ENCODE measurements around the gene VASN. TPM values are rescaled to one million over a fixed set of nuclear protein-coding genes. Genes with fewer than 3 reads are reported as not detected.

VASN gene
- total RNA-seq, 1 experiment from 2014 or later = 4.6 TPM

- peaks cover 2% of the 10 kb centered on the region for H3K36me3 ChIP-seq (replicated peaks; ENCODE audit: control insufficient read depth, insufficient read depth, low read length)
- no peaks in the 10 kb centered on the region for H3K27me3 ChIP-seq (ENCODE audit: control insufficient read depth, insufficient read depth, low read length)
- peak overlapping the region; percentile 20; the same call in 1 of the 2 replicates for H3K4me3 ChIP-seq (ENCODE audit: insufficient read depth, low read depth, low read length)
- peak; percentile 99 for DNase-seq
Measured at GRCh38 chr16:4402439-4403132, 30.9 kb downstream of the VASN start.

DNA sequence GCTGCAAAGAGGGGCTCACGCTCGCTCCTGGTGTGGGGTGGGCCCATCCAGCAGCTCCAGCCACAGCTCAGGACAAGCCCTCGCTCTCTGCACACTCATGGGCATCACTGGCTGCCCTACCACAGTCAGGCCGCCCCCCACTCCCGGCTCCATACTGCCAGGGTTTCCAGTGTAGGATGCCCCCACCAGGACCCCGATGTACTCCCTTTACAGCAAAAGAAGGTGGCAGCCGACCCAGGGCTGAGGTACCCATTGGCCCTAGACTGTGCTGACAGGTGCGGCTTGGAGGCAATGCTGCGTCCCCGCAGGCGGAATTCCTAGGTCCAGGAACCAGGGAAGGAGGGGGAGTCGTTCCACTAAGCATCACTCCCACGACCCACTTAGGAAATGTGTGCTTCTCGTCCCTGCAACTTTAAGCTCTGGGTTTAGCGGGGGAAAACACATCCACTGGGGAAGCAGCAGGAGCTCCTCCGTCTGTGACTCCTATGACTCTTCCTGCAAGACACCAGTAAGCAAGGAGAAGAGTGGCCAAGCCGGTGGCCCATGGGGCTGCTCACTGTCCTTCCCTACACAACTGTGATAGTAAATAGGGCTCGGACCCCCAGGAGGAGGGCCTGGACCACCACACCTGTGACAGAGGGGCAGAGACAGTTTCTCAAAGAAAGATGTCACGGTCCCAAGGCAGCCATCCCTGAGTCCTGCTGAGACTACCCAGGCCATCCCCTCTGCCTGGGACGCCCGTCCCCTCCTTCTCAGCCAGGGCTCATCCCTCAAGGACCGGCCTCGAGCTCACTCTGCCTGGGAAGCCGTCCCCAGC lies 31.7 kb downstream of the VASN start:
- Histone ChIP-seq H3K36me3 (replicated peaks; ENCODE audit: control insufficient read depth, insufficient read depth, low read length) (peaks cover 2% of the 10 kb centered on the region), H3K27me3 (ENCODE audit: control insufficient read depth, insufficient read depth, low read length) (no peaks in the 10 kb centered on the region), H3K4me3 (ENCODE audit: insufficient read depth, low read depth, low read length) (no peak overlapping the region)
- DNase-seq = peak; percentile 31

DNA sequence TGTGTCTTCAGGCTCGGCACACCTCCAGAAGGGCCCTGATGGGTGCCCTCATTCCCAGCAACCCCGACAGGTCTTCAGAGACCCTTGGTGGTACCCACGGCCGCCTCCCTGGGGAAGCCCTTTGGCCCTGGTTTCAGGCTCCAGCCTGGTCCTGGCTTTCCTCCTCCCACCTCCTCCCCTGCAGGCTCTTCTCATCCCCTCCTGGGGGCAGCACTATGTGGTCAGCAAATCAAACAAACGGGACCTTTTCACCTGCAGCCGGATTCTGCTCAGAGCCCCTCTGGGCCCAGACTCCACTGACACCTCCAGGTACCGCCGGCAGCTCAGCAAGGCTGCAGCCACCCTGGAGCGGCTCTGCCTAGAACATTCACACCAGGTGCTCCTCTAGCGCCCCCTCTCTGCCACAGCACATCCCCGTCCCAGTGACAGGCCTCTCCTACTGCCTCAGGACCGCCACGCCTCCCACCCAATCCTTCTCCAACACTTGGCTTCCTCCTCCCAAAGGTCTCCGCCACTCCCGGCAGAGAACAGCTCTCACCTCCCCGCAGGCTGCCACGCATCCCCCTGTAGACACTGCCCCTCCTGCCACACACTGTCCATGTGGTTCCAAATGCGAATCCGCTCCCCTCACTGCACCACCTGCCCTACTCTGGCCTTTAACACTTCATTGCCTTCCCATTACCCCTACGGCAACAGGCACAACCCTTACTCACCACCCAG lies 32.8 kb downstream of the VASN start:
- peak; percentile 96 for DNase-seq
- H3K27me3 ChIP-seq (ENCODE audit: control insufficient read depth, insufficient read depth, low read length) = no peaks in the 10 kb centered on the region
- peaks cover 2% of the 10 kb centered on the region for H3K36me3 ChIP-seq (replicated peaks; ENCODE audit: control insufficient read depth, insufficient read depth, low read length)

GRCh38 chr16:4404967-4405696 lies 33.5 kb downstream of the VASN start:
- no peak overlapping the region for H3K4me3 ChIP-seq (ENCODE audit: insufficient read depth, low read depth, low read length)
- H3K27me3 ChIP-seq (ENCODE audit: control insufficient read depth, insufficient read depth, low read length) = no peaks in the 10 kb centered on the region
- peaks cover 2% of the 10 kb centered on the region for H3K36me3 ChIP-seq (replicated peaks; ENCODE audit: control insufficient read depth, insufficient read depth, low read length)
- DNase-seq = peak; percentile 75

More for the DNA sequence above, 32.8 kb downstream of the VASN start:
- H3K4me3 ChIP-seq (ENCODE audit: insufficient read depth, low read depth, low read length) = no peak overlapping the region

DNA sequence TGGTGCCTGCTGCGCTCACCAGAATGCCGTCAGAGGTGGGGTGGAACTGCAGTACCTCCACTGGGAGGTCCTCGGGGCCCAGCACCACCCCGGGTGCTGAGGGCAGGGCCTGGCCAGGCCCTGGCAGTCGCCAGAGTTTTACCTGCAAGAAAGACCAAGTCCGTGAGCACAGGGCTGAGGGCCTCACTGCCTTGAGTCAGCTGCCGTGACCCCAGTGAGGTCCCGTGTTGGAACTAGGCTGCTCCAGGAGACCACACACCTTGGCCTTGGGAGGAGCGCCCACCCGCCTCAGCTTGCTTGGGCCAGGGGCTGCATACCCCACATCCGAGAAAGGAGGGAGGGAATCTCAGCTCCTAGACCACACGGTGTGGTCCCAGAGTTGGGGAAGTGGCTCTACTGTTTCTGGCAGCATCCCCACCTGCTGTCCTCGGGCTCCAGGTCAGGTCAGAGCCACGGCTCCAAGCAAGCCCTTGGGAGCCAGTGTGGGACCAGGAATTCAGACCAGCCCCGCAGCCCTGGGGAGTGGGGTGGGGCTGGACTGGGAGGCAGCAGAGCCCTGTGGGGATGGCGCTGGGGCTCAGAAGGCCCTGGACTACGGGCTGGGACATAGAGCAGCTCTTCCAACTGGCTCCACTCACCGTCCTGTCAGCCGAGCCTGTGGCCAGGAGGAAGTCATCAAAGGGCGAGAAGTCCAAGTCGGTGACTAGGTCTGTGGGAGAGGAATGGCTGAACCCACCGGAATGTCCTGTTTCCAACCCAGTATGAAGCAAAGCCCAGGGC lies 36.1 kb downstream of the VASN start:
- peaks cover 4% of the 10 kb centered on the region for H3K36me3 ChIP-seq (replicated peaks; ENCODE audit: control insufficient read depth, insufficient read depth, low read length)
- peak; percentile 47 for DNase-seq

DNA sequence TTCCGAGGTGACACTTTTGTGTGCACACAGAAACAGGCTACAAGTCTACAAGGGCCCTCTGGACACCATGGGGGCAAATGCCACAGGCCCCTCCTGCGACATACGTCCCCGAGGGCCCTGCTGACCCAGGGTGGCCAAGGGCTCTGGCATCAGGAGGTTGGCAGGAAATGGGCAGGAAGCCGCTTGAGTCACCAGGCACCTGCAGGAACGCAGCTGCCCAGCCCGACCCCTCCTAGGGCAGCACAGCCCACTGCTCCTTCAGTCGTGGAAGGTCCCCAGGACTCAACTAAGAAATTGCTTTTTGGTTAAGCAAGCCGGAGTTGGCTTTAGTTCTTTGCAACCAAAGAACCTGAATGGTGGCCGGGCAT lies 36.7 kb downstream of the VASN start:
- H3K27me3 ChIP-seq (ENCODE audit: control insufficient read depth, insufficient read depth, low read length) = no peaks in the 10 kb centered on the region
- H3K36me3 ChIP-seq (replicated peaks; ENCODE audit: control insufficient read depth, insufficient read depth, low read length) = peaks cover 4% of the 10 kb centered on the region
- no peak for DNase-seq
- no peak overlapping the region for H3K4me3 ChIP-seq (ENCODE audit: insufficient read depth, low read depth, low read length)

More for the DNA sequence above, 36.1 kb downstream of the VASN start:
- Histone ChIP-seq H3K27me3 (ENCODE audit: control insufficient read depth, insufficient read depth, low read length) (no peaks in the 10 kb centered on the region), H3K4me3 (ENCODE audit: insufficient read depth, low read depth, low read length) (no peak overlapping the region)

DNA sequence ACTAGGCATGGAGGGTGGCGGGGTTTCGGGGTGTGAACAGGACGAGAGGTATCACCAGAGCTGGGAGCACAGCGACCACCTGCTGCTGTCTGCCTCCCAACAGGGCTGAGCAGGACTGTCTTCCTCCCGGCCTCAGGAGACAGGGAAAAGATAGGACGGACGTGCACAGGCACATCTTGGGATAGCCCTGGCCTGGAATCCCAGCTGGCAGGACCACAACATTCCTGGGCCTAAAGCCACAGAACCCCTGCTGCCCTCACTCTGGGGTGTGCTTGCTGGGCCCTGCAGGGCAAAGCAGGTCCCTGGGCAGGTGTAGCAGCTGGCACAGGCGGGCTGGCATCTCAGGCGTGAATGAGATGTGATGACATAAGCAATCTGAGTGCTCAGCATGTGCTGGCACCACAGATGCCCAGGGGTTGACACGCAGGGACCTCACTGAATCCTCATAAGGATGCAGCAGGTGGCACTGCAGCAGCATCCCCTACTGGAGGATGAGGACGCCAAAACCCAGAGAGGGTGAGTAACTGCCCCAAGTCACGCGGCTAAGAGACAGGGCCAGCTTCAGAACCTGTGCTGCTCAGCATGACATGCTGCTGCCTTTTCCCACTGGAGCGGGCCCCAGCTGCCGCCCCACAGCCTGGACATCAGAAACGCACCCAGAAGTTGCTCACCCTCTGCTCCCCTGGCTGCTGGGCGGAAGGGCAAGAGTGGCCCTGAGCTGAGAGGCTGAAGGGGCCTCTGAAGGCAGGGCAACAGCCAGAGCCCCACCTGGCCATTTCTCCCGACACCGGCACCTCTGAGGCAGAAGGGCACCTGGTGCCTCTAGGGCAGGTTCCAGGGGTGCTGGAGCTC lies 37.7 kb downstream of the VASN start:
- DNase-seq = peak; percentile 80
- no peaks in the 10 kb centered on the region for H3K27me3 ChIP-seq (ENCODE audit: control insufficient read depth, insufficient read depth, low read length)
- no peak overlapping the region for H3K4me3 ChIP-seq (ENCODE audit: insufficient read depth, low read depth, low read length)
- H3K36me3 ChIP-seq (replicated peaks; ENCODE audit: control insufficient read depth, insufficient read depth, low read length) = peaks cover 4% of the 10 kb centered on the region

GRCh38 chr16:4410335-4411075 lies 38.9 kb downstream of the VASN start:
- Histone ChIP-seq H3K4me3 (ENCODE audit: insufficient read depth, low read depth, low read length) (no peak overlapping the region), H3K27me3 (ENCODE audit: control insufficient read depth, insufficient read depth, low read length) (no peaks in the 10 kb centered on the region), H3K36me3 (replicated peaks; ENCODE audit: control insufficient read depth, insufficient read depth, low read length) (peaks cover 4% of the 10 kb centered on the region)
- peak; percentile 14 for DNase-seq

- Histone ChIP-seq H3K27me3 (ENCODE audit: control insufficient read depth, insufficient read depth, low read length) (no peaks in the 10 kb centered on the region; the same call in 1 of the 2 replicates), H3K36me3 (replicated peaks; ENCODE audit: control insufficient read depth, insufficient read depth, low read length) (peaks cover 4% of the 10 kb centered on the region), H3K4me3 (ENCODE audit: insufficient read depth, low read depth, low read length) (no peak overlapping the region)
- peak; percentile 38 for DNase-seq
Measured at GRCh38 chr16:4411684-4412083, 40.0 kb downstream of the VASN start.

GRCh38 chr16:4412159-4412558 lies 40.5 kb downstream of the VASN start:
- Histone ChIP-seq H3K36me3 (replicated peaks; ENCODE audit: control insufficient read depth, insufficient read depth, low read length) (peaks cover 4% of the 10 kb centered on the region), H3K27me3 (ENCODE audit: control insufficient read depth, insufficient read depth, low read length) (no peaks in the 10 kb centered on the region; the same call in 1 of the 2 replicates), H3K4me3 (ENCODE audit: insufficient read depth, low read depth, low read length) (no peak overlapping the region)
- DNase-seq = peak; percentile 16

DNA sequence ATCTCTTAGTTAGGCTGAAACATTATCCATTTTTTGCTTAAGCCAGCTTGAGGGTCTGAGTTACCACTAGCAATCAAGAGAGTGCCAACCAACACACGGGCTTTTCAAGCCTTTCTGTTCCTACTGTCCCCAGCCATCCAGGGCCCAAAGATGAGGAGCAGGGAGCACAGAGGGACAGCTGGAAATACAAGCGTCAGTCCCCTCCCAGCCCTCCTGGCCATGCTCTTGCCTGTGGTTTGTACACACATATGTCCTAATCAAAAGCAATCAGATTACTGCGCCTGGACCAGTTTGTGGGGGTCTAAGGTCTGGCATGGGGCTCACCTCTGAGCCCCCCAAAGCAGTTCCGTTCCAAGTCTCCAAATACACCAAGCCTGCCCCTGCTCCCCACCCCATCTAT lies 41.2 kb downstream of the VASN start:
- no peaks in the 10 kb centered on the region; the same call in 1 of the 2 replicates for H3K27me3 ChIP-seq (ENCODE audit: control insufficient read depth, insufficient read depth, low read length)
- H3K4me3 ChIP-seq (ENCODE audit: insufficient read depth, low read depth, low read length) = no peak overlapping the region
- DNase-seq = no peak
- peaks cover 2% of the 10 kb centered on the region for H3K36me3 ChIP-seq (replicated peaks; ENCODE audit: control insufficient read depth, insufficient read depth, low read length)

DNA sequence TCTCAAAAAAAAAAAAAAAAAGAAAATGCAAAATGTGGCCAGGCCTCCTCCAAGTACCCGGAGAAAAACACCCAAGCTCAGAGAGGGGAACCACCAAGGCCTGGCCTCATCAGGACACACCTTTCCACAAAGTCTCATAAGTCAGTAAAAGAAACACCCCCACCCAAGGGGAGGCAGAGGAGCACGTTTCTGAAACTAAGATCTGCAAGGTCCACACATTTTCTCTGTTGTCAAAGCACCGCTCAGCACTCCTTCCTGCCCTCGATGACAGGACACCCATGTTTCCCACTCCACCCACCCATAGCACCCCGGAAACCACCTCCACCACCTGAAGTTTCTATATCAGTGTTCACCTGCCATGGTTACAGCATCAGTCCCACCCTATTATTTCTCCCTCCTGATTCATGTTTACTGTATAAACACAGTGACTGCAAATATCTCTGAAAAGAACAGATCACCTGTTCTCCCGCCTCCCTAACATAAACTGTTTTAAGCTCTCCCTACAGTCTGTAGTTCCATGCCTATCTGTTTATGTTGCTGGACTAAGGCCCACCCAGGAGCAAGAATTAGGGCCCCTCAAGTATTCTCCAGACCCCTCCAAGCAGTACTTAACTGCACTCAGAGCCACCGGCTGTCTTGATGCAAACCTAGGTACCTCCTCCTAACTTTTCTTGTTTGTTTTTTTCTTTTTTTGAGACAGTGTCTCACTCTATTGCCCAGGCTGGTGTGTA lies 42.7 kb downstream of the VASN start:
- H3K27me3 ChIP-seq (ENCODE audit: control insufficient read depth, insufficient read depth, low read length) = no peaks in the 10 kb centered on the region; the same call in 1 of the 2 replicates
- H3K36me3 ChIP-seq (replicated peaks; ENCODE audit: control insufficient read depth, insufficient read depth, low read length) = peaks cover 2% of the 10 kb centered on the region
- DNase-seq = no peak
- no peak overlapping the region for H3K4me3 ChIP-seq (ENCODE audit: insufficient read depth, low read depth, low read length)

Data from H7 (cell line).